ENCODE results near the gene RCAN2.

Gene RCAN2

GRCh38 chr6:46491201-46491627, at the start of gene RCAN2:
Gene RCAN2 (minus strand): TSS chr6:46491449.
- DNase-seq (ENCODE audit: low spot score): peak; percentile 70

GRCh38 chr6:46539866-46540265, 48.6 kb upstream of the RCAN2 start:
- no peak for DNase-seq (ENCODE audit: low spot score)

GRCh38 chr6:46538800-46539480, 47.7 kb upstream of the RCAN2 start:
- no peak for DNase-seq (ENCODE audit: low spot score)

GRCh38 chr6:46530896-46531295, 39.6 kb upstream of the RCAN2 start:
- no peak for DNase-seq (ENCODE audit: low spot score)

- DNase-seq (ENCODE audit: low spot score): no peak
Observed at GRCh38 chr6:46528961-46529750, 37.9 kb upstream of the RCAN2 start.

- DNase-seq (ENCODE audit: low spot score): no peak
Observed at GRCh38 chr6:46526607-46527006, 35.4 kb upstream of the RCAN2 start.

GRCh38 chr6:46525583-46525982, 34.3 kb upstream of the RCAN2 start:
- DNase-seq (ENCODE audit: low spot score): no peak

GRCh38 chr6:46521464-46521971, 30.3 kb upstream of the RCAN2 start:
- no peak for DNase-seq (ENCODE audit: low spot score)

GRCh38 chr6:46517202-46517601, 26.0 kb upstream of the RCAN2 start:
- no peak for DNase-seq (ENCODE audit: low spot score)

- DNase-seq (ENCODE audit: low spot score): no peak
Observed at GRCh38 chr6:46513533-46513932, 22.3 kb upstream of the RCAN2 start.

- DNase-seq (ENCODE audit: low spot score): no peak
Observed at GRCh38 chr6:46511320-46511719, 20.1 kb upstream of the RCAN2 start.

GRCh38 chr6:46510651-46511050, 19.4 kb upstream of the RCAN2 start:
- peak; percentile 72 for DNase-seq (ENCODE audit: low spot score)

GRCh38 chr6:46509981-46510510, 18.8 kb upstream of the RCAN2 start:
- peak; percentile 2 for DNase-seq (ENCODE audit: low spot score)

GRCh38 chr6:46509063-46509462, 17.8 kb upstream of the RCAN2 start:
- no peak for DNase-seq (ENCODE audit: low spot score)

GRCh38 chr6:46507426-46507825, 16.2 kb upstream of the RCAN2 start:
- no peak for DNase-seq (ENCODE audit: low spot score)

- no peak for DNase-seq (ENCODE audit: low spot score)
Observed at GRCh38 chr6:46505693-46506512, 14.7 kb upstream of the RCAN2 start.

- no peak for DNase-seq (ENCODE audit: low spot score)
Observed at GRCh38 chr6:46504242-46504641, 13.0 kb upstream of the RCAN2 start.

- DNase-seq (ENCODE audit: low spot score): no peak
Observed at GRCh38 chr6:46502486-46503119, 11.4 kb upstream of the RCAN2 start.

GRCh38 chr6:46501136-46502089, 10.2 kb upstream of the RCAN2 start:
- DNase-seq (ENCODE audit: low spot score): no peak

- no peak for DNase-seq (ENCODE audit: low spot score)
Observed at GRCh38 chr6:46500382-46500781, 9.1 kb upstream of the RCAN2 start.
